ENCODE data around the gene GPS1.

DNA sequence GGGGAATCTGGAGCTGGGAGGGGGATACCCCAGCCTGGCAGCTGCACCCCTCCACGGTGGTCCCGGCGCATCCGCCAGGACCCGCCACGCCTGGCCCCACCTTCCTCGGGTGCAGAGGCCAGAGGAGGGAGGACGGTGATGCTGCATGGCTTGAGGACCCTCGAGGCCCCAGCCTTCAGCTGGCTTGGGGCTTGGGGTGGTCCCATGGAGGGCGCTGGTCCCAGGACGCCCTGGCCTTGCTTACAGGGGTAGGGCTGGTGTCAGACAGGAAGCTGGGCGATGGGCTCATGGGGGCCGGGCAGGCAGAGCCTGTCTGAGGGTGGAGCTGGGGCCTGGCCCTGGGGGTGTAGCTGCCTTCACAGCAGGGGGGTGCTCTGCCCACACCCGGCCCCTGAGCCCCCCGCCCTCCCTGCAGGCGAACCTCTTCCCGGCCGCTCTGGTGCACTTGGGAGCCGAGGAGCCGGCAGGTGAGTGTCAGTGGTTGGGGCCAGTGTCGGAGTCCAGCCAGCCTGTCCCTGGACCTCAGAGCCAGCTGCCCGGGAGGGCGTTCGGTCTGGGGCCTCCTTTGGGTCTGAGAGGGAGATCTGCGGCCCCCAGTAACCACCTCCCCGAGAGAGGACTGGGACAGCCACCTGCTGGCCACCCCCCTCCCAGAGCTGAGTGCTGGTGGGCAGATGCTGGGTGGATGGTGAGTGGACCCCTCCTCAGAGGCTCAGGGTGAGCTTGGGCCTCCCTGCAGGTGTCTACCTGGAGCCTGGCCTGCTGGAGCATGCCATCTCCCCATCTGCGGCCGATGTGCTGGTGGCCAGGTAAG, 35.4 kb upstream of the GPS1 start:
- no peak for TF ChIP-seq POLR2A (IDR thresholded peaks at IDR 0.05)
- TF ChIP-seq, protein P1, sequence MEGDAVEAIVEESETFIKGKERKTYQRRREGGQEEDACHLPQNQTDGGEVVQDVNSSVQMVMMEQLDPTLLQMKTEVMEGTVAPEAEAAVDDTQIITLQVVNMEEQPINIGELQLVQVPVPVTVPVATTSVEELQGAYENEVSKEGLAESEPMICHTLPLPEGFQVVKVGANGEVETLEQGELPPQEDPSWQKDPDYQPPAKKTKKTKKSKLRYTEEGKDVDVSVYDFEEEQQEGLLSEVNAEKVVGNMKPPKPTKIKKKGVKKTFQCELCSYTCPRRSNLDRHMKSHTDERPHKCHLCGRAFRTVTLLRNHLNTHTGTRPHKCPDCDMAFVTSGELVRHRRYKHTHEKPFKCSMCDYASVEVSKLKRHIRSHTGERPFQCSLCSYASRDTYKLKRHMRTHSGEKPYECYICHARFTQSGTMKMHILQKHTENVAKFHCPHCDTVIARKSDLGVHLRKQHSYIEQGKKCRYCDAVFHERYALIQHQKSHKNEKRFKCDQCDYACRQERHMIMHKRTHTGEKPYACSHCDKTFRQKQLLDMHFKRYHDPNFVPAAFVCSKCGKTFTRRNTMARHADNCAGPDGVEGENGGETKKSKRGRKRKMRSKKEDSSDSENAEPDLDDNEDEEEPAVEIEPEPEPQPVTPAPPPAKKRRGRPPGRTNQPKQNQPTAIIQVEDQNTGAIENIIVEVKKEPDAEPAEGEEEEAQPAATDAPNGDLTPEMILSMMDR (IDR thresholded peaks at IDR 0.05) = no peak
